BE2C (cell line): ENCODE results near the gene SCN4A.
"Not testable (repeated sequence)": the region's sequence is repeated elsewhere in the genome, so short reads cannot be mapped to it uniquely, and the experiment has no call there.

Experiments used
- DNase-seq: peaks from one replicate; pipeline ENCODE4 v3.0.0-alpha.2; 2020
- H3K27me3 ChIP-seq: fragments of 250-450 bp; sonication (Bioruptor Pico); 2 replicates; pipeline ENCODE4 v1.5.1; 2020; ENCODE audit warnings: mild to moderate bottlenecking
- H3K36me3 ChIP-seq: fragments of 250-450 bp; sonication (Bioruptor Pico); 2 replicates; pipeline ENCODE4 v1.5.1; 2020; ENCODE audit warnings: mild to moderate bottlenecking
- H3K4me1 ChIP-seq: fragments of 250-450 bp; sonication (Bioruptor Pico); 2 replicates; pipeline ENCODE4 v1.5.1; 2020
- H3K4me3 ChIP-seq: 2 replicates; pipeline ENCODE4 v1.5.1; 2011; ENCODE audit warnings: low read depth, low read length
- H3K9me3 ChIP-seq: fragments of 250-450 bp; sonication (Bioruptor Pico); 2 replicates; pipeline ENCODE4 v1.5.1; 2020
- CTCF ChIP-seq: IDR thresholded peaks from 2 replicates; pipeline ENCODE4 v1.5.1; 2012; ENCODE audit warnings: mild to moderate bottlenecking, low read depth, low read length

Gene SCN4A

GRCh38 chr17:64015447-64015846 is 42.7 kb upstream of the SCN4A start:
- Histone ChIP-seq H3K36me3 (no peaks in the 10 kb centered on the region), H3K4me1 (no peaks in the 10 kb centered on the region), H3K9me3 (no peaks in the 10 kb centered on the region), H3K4me3 (no peak overlapping the region), H3K27me3 (no peaks in the 10 kb centered on the region)
- no peak for DNase-seq
- TF ChIP-seq CTCF: no peak

- DNase-seq: no peak
- peaks cover 9% of the 10 kb centered on the region for H3K4me1 ChIP-seq
Observed at GRCh38 chr17:64009571-64010402, 37.1 kb upstream of the SCN4A start.

GRCh38 chr17:64008830-64009229 is 36.1 kb upstream of the SCN4A start:
- Histone ChIP-seq H3K36me3 (peaks cover 7% of the 10 kb centered on the region), H3K4me1 (peaks cover 9% of the 10 kb centered on the region), H3K27me3 (no peaks in the 10 kb centered on the region), H3K9me3 (no peaks in the 10 kb centered on the region), H3K4me3 (no peak overlapping the region)
- TF ChIP-seq CTCF: no peak
- no peak for DNase-seq

More at GRCh38 chr17:64009571-64010402, 37.1 kb upstream of the SCN4A start:
- no peak overlapping the region for H3K4me3 ChIP-seq
- no peaks in the 10 kb centered on the region for H3K9me3 ChIP-seq
- peaks cover 6% of the 10 kb centered on the region; the same call in 1 of the 2 replicates for H3K36me3 ChIP-seq
- no peak for TF ChIP-seq CTCF
- H3K27me3 ChIP-seq: no peaks in the 10 kb centered on the region

GRCh38 chr17:64008346-64008745 is 35.6 kb upstream of the SCN4A start:
- Histone ChIP-seq H3K4me3 (no peak overlapping the region), H3K4me1 (peaks cover 9% of the 10 kb centered on the region)
- TF ChIP-seq CTCF: no peak

GRCh38 chr17:64007838-64008282 is 35.1 kb upstream of the SCN4A start:
- H3K4me3 ChIP-seq: no peak overlapping the region
- H3K27me3 ChIP-seq: no peaks in the 10 kb centered on the region
- H3K4me1 ChIP-seq: peaks cover 9% of the 10 kb centered on the region
- no peak for TF ChIP-seq CTCF
- no peak for DNase-seq
- no peaks in the 10 kb centered on the region for H3K9me3 ChIP-seq
- peaks cover 12% of the 10 kb centered on the region for H3K36me3 ChIP-seq

More at GRCh38 chr17:64008346-64008745, 35.6 kb upstream of the SCN4A start:
- DNase-seq: no peak
- Histone ChIP-seq H3K27me3 (no peaks in the 10 kb centered on the region), H3K9me3 (no peaks in the 10 kb centered on the region), H3K36me3 (peaks cover 8% of the 10 kb centered on the region)

- H3K36me3 ChIP-seq: peaks cover 12% of the 10 kb centered on the region
- not testable (repeated sequence) for H3K27me3 ChIP-seq, DNase-seq, H3K9me3 ChIP-seq, H3K4me3 ChIP-seq, H3K4me1 ChIP-seq
Observed at GRCh38 chr17:64007089-64007837, 34.5 kb upstream of the SCN4A start.
